Activated CD8-positive, alpha-beta memory T cell treated with anti-CD3 and anti-CD28 coated beads for 48 hours (primary cell): ENCODE results near the gene SSTR3.
"Not testable (repeated sequence)": the region's sequence is repeated elsewhere in the genome, so short reads cannot be mapped to it uniquely, and the experiment has no call there.

Source experiments
- DNase-seq, 3 experiments: peaks; one replicate each; pipeline ENCODE4 v3.0.0-alpha.2; 2020; ENCODE audit warnings: low read depth in 2 of 3, low spot score in 2 of 3

Gene SSTR3

GRCh38 chr22:37182101-37182948, 30.0 kb downstream of the SSTR3 start:
- DNase-seq, result no peak

- DNase-seq, result no peak
These were observed 30.6 kb downstream of the SSTR3 start for GRCh38 chr22:37181681-37182080.

GRCh38 chr22:37180531-37181231, 31.6 kb downstream of the SSTR3 start:
- DNase-seq, result no peak

GRCh38 chr22:37179622-37180420, 32.5 kb downstream of the SSTR3 start:
- no peak for DNase-seq

DNA sequence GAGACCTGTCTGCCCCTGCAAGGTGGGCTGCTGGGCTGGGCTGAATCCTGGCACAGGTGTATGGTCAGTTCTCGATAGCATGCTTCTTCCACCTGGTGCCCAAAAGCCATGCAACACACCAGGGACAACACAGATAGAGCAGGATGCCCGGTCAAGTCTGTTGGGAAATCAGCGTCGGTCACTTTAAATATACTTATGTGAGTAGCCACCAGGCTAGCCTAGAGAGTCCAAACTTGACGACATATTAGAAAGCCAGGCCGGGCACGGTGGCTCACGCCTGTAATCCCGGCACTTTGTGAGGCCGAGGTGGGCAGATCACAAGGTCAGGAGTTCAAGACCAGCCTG, 33.2 kb downstream of the SSTR3 start:
- DNase-seq, result no peak

GRCh38 chr22:37178350-37179125, 33.7 kb downstream of the SSTR3 start:
- DNase-seq, result no peak

DNA sequence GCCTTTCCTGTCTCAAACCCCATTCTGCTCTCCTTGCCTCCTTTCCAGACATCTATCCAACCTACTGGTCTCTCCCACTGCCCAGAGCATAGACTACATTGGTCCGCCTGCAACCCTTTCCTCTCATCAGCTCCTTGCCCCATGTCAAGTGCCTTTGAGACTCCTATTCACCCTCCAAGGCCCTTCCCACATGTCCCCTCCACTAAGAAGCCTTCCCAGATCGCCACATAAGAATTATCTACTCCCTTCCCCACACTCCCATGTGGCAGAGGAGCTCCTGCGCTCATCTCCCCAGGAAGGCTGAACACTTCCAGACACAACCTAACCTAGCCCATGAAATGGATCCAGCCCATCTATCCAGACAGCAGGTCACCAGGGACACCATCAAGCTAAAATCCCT, 34.5 kb downstream of the SSTR3 start:
- DNase-seq, result no peak

- DNase-seq, result no peak
These were observed 35.1 kb downstream of the SSTR3 start for GRCh38 chr22:37177221-37177620.

DNA sequence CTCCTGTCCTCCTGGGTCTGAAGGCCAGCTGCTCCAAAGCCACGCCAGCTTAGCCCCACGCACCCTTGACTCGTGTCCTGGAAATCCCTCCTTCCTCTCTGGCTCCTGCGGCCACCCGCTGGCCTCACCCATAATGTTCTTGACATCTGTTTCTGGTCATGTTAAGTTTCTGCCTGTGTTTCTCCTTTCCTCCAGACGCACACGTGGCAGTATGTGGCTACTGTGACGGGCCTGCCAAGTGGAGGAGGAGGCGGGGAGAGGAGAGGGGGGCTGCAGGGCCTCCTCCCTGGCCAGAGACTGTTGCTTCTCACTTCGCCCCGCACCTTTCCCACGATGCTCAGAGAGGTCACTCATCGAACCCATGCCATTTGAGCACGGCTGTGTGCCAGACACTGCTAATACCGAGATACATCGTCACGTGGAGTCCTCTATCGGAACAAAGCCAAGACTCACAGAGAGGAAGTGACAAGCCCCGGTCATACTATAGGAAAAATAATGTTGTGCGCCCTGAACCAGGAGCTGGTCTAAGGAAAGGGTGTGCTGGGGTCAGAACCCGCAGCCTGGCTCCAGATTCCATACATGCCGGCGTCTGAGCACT, 35.7 kb downstream of the SSTR3 start:
- DNase-seq, result no peak

GRCh38 chr22:37175414-37176281, 36.6 kb downstream of the SSTR3 start:
- DNase-seq, result no peak

DNA sequence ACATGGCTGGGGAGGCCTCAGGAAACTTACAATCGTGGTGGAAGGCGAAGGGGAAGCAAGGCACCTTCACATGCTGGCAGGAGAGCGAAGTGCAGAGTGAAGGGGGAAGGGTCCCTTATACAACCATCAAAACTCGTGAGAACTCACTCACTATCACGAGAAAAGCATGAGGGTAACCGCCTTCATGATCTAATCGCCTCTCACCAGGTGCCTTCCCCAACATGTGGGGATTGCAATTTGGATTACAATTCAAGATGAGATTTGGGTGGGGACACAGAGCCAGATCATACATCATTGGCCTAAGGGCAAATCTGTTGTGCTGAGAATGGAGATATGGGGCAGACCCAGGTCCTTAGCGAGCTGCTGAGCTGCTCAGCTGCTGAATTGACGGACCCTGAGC, 37.3 kb downstream of the SSTR3 start:
- no peak for DNase-seq

DNA sequence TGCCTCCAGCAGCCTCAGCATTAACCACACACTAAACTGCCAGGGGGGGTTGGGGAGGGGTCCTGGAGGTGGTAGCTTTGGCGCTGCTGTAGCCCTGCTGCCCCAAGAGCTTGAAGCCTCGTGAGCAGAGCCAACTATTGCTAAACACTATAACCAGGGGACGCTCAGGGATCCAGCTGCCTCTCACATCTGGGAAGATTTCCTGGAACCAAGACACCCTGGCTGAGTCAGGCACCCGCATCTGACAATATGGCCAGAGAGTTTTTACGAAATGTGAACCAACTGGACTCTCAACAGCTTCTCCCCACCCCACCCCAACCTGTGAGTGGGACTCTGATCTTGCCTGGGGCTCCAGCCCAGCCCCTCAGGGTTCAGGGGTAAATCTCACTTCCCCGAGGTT, 38.6 kb downstream of the SSTR3 start:
- no peak for DNase-seq

GRCh38 chr22:37172266-37173245, 39.7 kb downstream of the SSTR3 start:
- no peak for DNase-seq

GRCh38 chr22:37171662-37172061, 40.6 kb downstream of the SSTR3 start:
- DNase-seq, result no peak

DNA sequence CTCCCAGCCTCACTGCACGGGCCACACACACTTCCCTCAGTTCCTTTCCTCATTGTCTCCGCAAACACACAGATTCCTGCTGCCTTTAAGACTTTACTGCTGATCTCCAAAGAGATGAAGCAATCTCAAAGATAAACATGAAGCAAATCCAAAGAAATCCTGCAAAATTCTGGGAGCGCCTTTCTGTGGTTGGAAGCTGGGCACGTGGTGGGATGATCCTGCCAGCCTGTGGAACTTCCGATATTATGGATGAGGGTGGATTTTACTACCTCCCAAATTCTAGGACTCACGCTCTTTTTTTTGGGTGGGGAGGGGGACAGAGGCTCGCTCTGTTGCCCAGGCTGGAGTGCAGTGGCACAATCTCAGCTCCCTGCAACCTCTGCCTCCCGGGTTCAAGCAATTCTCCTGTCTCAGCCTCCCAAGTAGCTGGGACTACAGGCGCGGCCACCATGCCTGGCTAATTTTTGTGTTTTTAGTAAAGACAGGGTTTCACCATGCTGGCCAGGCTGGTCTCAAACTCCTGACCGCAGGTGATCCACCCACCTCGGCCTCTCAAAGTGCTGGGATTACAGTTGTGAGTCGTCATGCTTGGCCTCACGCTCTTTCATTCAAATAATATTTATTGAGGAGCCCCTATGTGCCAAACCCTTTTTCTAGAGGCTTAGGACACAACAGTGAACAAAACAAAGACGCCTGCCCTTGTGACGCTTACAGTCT, 41.4 kb downstream of the SSTR3 start:
- not testable (repeated sequence) for DNase-seq

GRCh38 chr22:37169947-37170688, 42.2 kb downstream of the SSTR3 start:
- no peak for DNase-seq

DNA sequence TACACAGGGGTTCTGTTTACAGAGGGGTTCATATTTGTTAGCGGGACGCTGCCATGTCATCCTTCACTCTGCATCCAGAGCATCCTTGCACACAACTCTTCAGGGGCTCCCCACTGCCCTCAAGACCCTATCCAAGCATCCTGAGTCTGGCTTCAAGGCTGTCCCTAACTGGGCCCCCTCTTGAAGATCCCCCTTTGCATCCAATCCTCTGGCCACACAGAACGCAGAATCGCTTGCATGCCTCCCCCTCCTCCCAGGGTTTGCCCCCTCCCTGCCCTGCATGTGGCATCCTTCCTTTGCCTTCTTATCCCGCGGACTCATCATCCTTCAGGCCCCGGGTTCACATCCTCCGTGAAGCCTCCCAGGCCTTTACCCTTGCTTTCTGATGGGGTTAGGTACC, 42.9 kb downstream of the SSTR3 start:
- DNase-seq, result no peak
